DMS114 treated with DMSO at 0.1 percent for 48 hours (cell line): ENCODE data around the gene DCUN1D1.

Experiments used
- DNase-seq: peaks from one replicate; lab custom pipeline; 2025; ENCODE audit not compliant: unreplicated experiment; lab: John Stamatoyannopoulos, UW

The DCUN1D1 gene

GRCh38 chr3:182936918-182937285, 43.4 kb downstream of the DCUN1D1 start:
- DNase-seq: no peak

GRCh38 chr3:182936239-182936917, 44.0 kb downstream of the DCUN1D1 start:
- no peak for DNase-seq

- no peak for DNase-seq
These were observed 44.5 kb downstream of the DCUN1D1 start for GRCh38 chr3:182935803-182936202.

- no peak for DNase-seq
These were observed 54.4 kb downstream of the DCUN1D1 start for GRCh38 chr3:182925944-182926337.

- no peak for DNase-seq
These were observed 54.9 kb downstream of the DCUN1D1 start for GRCh38 chr3:182925330-182925943.

GRCh38 chr3:182921665-182922355, 58.5 kb downstream of the DCUN1D1 start:
- no peak for DNase-seq

GRCh38 chr3:182920515-182921084, 59.7 kb downstream of the DCUN1D1 start:
- no peak for DNase-seq

DNA sequence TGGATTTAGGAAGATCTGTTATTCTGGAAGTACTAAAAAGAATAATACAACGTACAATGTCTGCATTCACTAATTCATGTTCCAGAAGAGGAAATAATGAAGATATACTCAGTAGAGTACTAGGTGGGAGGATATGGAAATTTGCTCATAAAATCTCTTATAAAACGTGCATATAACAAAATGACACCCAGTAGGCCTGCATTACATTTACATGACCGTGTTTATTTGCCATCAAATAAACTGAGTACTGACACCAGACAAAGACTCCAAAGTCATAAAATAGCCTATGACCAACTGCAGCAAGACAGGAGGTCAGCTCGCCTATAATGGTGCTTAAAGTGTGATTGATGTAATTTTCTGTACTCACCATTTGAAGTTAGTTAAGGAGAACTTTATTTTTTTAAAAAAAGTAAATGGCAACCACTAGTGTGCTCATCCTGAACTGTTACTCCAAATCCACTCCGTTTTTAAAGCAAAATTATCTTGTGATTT, 60.4 kb downstream of the DCUN1D1 start:
- no peak for DNase-seq

DNA sequence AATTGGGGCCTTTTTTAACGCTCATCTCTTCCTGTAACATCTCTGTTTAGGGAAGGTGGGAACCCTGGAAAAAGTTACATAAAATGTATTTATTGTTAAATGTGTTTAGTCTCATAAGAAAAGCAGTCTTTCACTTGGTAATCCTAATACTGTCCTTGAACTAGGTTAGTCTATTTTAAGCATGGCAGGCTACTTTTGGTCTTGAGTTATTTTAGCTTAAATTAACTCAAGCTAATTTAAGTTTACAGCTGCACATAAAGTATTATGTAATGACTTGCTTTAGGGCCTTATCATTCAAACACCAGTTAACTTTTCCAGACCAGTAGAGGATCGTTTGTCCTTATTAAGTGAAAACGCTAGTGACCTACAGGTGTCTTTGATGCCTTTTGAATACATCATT, 63.2 kb downstream of the DCUN1D1 start:
- DNase-seq: no peak

GRCh38 chr3:182914341-182914740, 66.0 kb downstream of the DCUN1D1 start:
- no peak for DNase-seq

DNA sequence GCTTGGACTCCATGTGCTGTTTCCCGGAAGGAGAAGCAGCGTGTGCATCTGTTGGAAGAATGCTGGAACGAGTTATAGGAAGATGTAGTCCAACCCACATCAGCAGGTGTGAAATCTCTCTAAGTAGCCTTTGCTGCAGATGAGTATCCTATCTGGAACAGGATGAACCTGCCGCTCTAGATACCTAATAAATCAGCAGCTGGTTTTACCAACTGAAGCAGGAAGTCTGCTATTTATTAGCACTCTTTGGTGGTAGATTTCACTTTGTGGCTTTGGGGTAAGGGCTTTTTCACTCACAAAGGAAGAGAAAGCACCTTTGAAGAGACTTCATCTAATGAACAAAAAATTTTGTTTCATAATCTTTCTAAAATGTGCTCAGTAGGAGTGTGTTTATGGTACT, 66.4 kb downstream of the DCUN1D1 start:
- DNase-seq: no peak

DNA sequence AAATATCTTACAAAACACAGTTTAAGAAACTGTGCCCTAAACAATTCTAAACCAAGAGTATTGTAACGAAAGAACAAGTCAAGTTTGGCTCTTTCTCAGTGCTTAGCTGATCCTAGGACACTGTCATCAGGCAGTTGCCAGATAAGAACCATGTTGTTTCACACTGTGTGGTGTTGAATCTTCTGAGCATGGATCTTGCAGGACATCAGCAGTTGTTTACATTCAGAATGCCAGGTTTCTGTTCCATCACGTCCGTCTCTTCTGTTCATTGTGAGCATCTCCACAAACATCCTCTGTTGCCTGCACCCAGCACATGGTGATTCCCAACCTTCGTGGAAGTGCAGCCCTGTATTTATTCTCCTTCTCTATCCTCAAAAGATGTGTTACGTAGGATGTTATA, 67.9 kb downstream of the DCUN1D1 start:
- no peak for DNase-seq

- no peak for DNase-seq
These were observed 68.6 kb downstream of the DCUN1D1 start for GRCh38 chr3:182911782-182912111.

- no peak for DNase-seq
These were observed 69.2 kb downstream of the DCUN1D1 start for GRCh38 chr3:182910936-182911781.

DNA sequence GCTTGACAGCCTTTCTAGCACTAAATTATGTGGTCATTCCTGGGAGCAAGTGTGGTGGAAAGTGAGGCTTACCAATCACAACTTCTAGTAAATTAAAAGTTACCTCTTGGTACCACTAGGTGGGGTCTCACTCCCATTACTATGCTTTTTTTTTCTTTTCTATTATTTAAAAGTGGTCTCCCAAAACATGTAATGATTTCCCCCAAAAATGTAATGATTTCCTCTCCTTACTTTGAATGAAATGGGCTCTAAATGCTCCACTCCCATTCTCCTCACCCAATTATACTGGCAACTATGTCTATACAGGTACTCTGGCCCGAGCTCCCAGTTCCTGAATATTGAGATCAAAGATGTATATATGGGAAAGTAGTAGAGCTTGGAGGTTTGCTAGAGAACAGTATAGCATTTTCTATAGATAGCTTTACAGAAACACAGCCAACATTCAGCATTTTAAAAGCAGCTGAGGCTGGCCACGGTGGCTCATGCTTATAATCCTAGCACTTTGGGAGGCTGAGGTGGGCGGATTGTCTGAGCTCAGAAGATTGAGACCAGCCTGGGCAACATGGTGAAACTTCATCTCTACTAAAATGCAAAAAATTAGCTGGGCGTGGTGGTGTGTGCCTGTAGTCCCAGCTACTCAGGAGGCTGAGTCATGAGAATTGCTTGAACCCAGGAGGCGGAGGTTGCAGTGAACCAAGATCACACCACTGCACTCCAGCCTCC, 70.9 kb downstream of the DCUN1D1 start:
- peak; percentile 16 for DNase-seq

- DNase-seq: no peak
These were observed 71.9 kb downstream of the DCUN1D1 start for GRCh38 chr3:182908471-182908870.

GRCh38 chr3:182906036-182906435, 74.3 kb downstream of the DCUN1D1 start:
- no peak for DNase-seq

GRCh38 chr3:182905623-182906022, 74.7 kb downstream of the DCUN1D1 start:
- no peak for DNase-seq

GRCh38 chr3:182904164-182904563, 76.2 kb downstream of the DCUN1D1 start:
- peak; percentile 17 for DNase-seq

DNA sequence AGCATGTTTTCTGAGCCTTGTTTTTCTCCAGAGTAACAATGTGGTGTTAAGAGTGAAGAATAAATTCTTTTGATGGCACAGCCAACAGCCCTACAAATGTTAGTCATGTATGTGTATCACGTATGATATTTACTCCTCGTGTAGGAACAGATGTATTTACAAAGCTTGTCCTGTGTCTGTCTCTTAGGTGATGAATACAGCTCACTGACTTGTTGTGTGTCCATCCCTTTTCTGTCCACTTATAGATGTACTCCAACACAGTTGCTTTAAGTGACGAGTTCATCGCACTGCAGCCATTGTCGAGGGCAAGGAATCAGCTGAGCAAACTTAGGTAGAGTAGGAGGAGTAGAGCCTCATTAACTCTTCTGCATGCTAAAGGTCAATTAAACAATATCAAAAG, 78.1 kb downstream of the DCUN1D1 start:
- DNase-seq: no peak
